ENCODE data around the gene GJC2.

- TF ChIP-seq CTCF (IDR thresholded peaks at IDR 0.05): no peak
- no peak for TF ChIP-seq EZH2 (IDR thresholded peaks at IDR 0.05; ENCODE audit: borderline replicate concordance, insufficient read depth, low read depth, low read length, poor library complexity, severe bottlenecking)
These were observed 4.0 kb upstream of the GJC2 start for GRCh38 chr1:228145463-228146416.
